DMS79 treated with DMSO at 0.1 percent for 48 hours (cell line): ENCODE data around the gene CEACAM5.
"Not testable (repeated sequence)": the region's sequence is repeated elsewhere in the genome, so short reads cannot be mapped to it uniquely, and the experiment has no call there.

Experiments used
- DNase-seq: peaks from one replicate; lab custom pipeline; 2025; lab: John Stamatoyannopoulos, UW

Gene CEACAM5

DNA sequence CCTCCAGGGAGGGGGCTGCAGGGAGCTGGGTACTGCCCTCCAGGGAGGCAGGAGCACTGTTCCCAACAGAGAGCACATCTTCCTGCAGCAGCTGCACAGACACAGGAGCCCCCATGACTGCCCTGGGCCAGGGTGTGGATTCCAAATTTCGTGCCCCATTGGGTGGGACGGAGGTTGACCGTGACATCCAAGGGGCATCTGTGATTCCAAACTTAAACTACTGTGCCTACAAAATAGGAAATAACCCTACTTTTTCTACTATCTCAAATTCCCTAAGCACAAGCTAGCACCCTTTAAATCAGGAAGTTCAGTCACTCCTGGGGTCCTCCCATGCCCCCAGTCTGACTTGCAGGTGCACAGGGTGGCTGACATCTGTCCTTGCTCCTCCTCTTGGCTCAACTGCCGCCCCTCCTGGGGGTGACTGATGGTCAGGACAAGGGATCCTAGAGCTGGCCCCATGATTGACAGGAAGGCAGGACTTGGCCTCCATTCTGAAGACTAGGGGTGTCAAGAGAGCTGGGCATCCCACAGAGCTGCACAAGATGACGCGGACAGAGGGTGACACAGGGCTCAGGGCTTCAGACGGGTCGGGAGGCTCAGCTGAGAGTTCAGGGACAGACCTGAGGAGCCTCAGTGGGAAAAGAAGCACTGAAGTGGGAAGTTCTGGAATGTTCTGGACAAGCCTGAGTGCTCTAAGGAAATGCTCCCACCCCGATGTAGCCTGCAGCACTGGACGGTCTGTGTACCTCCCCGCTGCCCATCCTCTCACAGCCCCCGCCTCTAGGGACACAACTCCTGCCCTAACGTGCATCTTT is 7.8 kb upstream of the CEACAM5 start:
- no peak for DNase-seq

DNA sequence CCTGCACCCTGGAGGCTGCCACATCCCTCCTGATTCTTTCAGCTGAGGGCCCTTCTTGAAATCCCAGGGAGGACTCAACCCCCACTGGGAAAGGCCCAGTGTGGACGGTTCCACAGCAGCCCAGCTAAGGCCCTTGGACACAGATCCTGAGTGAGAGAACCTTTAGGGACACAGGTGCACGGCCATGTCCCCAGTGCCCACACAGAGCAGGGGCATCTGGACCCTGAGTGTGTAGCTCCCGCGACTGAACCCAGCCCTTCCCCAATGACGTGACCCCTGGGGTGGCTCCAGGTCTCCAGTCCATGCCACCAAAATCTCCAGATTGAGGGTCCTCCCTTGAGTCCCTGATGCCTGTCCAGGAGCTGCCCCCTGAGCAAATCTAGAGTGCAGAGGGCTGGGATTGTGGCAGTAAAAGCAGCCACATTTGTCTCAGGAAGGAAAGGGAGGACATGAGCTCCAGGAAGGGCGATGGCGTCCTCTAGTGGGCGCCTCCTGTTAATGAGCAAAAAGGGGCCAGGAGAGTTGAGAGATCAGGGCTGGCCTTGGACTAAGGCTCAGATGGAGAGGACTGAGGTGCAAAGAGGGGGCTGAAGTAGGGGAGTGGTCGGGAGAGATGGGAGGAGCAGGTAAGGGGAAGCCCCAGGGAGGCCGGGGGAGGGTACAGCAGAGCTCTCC is 6.9 kb upstream of the CEACAM5 start:
- no peak for DNase-seq

DNA sequence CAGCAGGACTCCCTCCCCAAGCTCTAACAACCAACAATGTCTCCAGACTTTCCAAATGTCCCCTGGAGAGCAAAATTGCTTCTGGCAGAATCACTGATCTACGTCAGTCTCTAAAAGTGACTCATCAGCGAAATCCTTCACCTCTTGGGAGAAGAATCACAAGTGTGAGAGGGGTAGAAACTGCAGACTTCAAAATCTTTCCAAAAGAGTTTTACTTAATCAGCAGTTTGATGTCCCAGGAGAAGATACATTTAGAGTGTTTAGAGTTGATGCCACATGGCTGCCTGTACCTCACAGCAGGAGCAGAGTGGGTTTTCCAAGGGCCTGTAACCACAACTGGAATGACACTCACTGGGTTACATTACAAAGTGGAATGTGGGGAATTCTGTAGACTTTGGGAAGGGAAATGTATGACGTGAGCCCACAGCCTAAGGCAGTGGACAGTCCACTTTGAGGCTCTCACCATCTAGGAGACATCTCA is 6.2 kb upstream of the CEACAM5 start:
- no peak for DNase-seq

DNA sequence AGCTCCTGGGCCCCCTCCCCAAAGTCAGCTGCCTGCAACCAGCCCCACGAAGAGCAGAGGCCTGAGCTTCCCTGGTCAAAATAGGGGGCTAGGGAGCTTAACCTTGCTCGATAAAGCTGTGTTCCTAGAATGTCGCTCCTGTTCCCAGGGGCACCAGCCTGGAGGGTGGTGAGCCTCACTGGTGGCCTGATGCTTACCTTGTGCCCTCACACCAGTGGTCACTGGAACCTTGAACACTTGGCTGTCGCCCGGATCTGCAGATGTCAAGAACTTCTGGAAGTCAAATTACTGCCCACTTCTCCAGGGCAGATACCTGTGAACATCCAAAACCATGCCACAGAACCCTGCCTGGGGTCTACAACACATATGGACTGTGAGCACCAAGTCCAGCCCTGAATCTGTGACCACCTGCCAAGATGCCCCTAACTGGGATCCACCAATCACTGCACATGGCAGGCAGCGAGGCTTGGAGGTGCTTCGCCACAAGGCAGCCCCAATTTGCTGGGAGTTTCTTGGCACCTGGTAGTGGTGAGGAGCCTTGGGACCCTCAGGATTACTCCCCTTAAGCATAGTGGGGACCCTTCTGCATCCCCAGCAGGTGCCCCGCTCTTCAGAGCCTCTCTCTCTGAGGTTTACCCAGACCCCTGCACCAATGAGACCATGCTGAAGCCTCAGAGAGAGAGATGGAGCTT is 4.7 kb upstream of the CEACAM5 start:
- DNase-seq: no peak

DNA sequence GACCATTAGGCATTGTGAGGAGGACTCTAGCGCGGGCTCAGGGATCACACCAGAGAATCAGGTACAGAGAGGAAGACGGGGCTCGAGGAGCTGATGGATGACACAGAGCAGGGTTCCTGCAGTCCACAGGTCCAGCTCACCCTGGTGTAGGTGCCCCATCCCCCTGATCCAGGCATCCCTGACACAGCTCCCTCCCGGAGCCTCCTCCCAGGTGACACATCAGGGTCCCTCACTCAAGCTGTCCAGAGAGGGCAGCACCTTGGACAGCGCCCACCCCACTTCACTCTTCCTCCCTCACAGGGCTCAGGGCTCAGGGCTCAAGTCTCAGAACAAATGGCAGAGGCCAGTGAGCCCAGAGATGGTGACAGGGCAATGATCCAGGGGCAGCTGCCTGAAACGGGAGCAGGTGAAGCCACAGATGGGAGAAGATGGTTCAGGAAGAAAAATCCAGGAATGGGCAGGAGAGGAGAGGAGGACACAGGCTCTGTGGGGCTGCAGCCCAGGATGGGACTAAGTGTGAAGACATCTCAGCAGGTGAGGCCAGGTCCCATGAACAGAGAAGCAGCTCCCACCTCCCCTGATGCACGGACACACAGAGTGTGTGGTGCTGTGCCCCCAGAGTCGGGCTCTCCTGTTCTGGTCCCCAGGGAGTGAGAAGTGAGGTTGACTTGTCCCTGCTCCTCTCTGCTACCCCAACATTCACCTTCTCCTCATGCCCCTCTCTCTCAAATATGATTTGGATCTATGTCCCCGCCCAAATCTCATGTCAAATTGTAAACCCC is 2.8 kb upstream of the CEACAM5 start:
- no peak for DNase-seq

DNA sequence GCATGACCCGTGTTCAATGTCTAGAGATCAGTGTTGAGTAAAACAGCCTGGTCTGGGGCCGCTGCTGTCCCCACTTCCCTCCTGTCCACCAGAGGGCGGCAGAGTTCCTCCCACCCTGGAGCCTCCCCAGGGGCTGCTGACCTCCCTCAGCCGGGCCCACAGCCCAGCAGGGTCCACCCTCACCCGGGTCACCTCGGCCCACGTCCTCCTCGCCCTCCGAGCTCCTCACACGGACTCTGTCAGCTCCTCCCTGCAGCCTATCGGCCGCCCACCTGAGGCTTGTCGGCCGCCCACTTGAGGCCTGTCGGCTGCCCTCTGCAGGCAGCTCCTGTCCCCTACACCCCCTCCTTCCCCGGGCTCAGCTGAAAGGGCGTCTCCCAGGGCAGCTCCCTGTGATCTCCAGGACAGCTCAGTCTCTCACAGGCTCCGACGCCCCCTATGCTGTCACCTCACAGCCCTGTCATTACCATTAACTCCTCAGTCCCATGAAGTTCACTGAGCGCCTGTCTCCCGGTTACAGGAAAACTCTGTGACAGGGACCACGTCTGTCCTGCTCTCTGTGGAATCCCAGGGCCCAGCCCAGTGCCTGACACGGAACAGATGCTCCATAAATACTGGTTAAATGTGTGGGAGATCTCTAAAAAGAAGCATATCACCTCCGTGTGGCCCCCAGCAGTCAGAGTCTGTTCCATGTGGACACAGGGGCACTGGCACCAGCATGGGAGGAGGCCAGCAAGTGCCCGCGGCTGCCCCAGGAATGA is 1.5 kb upstream of the CEACAM5 start:
- DNase-seq: peak; percentile 86

DNA sequence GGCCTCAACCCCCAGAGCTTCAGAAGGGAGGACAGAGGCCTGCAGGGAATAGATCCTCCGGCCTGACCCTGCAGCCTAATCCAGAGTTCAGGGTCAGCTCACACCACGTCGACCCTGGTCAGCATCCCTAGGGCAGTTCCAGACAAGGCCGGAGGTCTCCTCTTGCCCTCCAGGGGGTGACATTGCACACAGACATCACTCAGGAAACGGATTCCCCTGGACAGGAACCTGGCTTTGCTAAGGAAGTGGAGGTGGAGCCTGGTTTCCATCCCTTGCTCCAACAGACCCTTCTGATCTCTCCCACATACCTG is 969 bp upstream of the CEACAM5 start:
- no peak for DNase-seq

DNA sequence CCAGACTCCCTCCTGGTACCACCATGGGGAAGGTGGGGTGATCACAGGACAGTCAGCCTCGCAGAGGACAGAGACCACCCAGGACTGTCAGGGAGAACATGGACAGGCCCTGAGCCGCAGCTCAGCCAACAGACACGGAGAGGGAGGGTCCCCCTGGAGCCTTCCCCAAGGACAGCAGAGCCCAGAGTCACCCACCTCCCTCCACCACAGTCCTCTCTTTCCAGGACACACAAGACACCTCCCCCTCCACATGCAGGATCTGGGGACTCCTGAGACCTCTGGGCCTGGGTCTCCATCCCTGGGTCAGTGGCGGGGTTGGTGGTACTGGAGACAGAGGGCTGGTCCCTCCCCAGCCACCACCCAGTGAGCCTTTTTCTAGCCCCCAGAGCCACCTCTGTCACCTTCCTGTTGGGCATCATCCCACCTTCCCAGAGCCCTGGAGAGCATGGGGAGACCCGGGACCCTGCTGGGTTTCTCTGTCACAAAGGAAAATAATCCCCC is 505 bp upstream of the CEACAM5 start:
- DNase-seq: no peak

DNA sequence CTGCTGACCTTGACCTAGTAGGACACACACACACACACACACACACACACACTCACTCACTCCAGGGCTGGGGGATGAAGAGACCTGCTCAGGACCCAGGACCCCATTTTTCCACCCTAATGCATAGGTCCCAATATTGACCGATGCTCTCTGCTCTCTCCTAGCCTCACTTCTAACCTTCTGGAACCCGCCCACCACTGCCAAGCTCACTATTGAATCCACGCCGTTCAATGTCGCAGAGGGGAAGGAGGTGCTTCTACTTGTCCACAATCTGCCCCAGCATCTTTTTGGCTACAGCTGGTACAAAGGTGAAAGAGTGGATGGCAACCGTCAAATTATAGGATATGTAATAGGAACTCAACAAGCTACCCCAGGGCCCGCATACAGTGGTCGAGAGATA is 1.1 kb downstream of the CEACAM5 start:
- DNase-seq: not testable (repeated sequence)

DNA sequence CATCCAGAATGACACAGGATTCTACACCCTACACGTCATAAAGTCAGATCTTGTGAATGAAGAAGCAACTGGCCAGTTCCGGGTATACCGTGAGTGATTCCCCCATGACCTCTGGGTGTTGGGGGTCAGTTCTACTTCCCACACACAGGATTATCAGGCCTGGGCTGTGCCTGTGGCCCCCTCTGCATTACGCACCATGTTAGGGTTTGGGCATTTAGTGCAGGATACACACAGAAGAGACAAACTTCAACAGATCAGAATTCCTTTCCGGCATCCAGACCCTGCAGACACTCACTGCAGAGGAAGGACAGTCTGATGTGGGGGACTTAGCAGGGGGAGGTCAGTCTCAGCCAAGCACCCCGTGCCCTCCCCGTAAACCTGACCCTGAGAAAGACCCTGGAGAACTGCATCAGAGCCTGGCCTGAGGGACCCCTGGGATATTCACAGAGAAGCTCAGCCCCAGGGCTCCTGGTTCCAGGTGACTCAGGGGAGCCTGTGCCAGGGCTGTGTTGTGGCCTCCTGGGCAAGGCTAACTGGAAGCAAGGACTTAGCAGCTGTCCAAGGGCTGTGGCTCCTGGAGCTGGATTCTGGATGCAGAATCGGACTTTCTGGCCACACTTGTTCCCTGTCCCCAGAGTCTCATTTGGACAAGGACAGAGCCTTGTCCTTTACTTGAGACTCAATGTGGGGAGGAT is 1.7 kb downstream of the CEACAM5 start:
- DNase-seq: no peak

DNA sequence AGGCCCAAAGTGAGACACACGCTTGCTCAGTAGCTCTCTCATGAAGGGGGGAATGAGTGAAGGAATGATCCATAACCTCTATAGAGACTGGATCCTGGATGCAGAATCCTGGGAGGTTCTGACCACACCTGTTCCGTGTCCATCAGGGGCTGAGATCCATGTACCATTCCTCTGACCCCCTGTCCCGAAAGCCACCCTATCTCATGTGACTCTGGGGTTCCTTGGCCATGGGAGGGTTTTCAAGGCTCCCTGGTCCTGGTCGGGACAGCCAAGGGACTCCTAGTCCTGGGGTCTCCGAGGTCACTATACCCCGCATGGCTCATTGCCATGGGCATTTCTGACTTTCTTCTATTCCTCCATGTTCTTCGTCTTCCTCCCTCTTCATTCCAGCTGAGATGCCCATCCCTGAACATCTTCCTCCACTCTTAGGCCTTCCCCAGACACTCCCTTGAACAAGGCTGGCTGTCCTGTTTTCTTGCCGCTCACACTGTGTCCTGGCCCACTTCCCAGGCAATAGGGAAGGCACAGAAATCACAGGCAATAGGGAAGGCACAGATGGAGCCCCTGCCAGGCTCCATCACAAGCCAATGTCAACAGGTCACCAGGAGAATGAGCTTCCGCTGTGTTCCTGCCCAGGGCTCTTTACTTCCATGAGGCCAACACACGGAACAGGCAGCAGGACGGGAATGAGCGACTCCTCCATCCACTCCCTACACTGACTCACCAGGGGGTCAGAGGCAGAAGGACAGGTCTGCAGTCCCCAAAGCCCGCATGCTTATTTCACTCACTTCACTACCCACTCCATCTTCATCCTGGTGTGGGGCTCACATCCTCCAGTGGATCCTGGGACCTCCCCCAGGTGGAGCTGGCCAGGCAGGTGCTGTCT is 3.2 kb downstream of the CEACAM5 start:
- no peak for DNase-seq

DNA sequence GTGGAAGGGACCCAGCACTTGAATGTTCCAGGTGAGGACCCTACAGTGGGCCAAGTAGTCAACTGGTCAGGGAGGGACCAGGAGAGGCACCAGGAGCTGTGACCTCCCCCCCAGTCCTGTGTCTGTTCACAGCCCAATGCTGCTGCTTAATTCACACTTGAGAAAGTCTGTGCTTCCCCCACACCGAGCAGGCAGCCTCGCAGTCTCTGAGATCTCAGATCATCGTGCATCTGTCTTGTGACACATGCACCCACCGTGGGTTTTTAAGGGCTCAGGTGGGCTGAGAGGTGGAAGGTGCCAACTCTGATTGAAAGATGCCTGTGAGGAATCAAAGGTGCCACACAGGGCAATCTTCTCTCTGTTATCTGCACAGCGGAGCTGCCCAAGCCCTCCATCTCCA is 6.2 kb downstream of the CEACAM5 start:
- no peak for DNase-seq

DNA sequence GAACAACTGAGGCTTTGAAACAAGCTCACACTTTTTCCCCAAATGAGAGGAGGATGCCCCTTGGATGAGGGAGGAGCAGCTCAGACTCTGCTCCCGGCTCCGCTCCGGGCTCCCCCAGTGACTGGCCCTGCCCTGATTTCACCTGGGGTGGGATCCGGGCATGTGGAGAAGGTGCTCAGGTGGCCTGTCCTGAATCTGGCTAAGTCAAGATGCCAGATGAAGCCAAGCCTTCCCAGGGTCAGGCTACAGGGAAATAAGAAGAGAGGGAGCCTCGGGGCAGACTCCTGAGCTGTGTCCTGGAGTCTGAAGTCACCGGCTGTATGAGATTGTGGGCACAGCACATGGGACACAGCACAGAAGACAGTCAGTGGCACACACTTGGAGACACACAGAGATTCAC is 10.3 kb downstream of the CEACAM5 start:
- DNase-seq: no peak

DNA sequence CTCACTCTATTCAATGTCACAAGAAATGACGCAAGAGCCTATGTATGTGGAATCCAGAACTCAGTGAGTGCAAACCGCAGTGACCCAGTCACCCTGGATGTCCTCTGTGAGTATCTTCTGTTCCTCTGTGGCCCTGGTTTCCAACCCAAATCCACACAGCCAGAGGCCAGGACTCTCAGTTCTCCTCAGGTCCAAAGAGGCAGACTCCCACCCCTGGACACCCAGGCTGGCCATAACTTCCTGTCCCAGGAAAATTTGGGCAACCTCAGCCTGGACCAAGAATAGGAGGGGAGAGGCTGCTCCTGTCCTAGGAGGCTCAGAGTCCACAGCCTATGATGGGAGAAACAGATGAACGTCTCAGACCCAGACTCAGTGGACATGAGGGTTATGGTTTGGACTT is 11.7 kb downstream of the CEACAM5 start:
- no peak for DNase-seq

DNA sequence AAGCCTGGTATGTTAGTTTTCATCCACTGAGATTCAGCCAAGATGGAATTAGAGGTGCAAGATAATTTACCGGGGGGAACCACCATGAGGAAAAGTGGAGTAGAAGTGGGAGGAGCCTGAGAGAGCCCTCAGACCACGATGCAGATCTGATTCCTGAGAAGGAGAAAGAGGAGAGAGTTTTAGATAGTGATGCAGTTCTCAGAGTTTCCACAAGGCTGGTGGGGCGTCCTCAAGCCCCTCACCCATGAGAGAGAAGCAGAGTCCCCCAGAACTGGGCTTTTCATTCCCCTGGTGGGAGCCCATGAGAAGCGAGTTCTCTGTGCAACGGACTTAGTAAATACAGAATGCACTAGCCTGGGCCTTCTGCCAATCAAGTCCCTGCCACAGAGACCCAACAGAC is 18.1 kb downstream of the CEACAM5 start:
- DNase-seq: no peak

DNA sequence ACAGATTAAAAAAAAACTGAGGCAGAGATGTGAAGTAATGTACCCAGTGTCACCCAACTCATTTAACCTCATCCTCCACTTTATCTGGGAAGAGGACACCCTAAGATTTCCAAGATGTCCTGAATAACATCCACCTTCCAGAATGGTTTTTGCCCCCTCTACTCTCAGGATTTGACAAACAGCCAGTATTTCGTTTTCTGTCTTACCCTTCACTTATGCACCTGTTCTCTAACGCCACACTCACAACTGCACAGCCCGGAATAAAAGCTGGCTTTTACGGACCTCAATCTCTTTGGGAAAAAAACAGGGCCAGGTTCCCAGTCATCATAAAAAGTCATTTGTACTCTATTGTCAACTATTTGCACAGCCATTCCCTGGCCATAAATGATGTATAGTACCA is 25.7 kb downstream of the CEACAM5 start:
- DNase-seq: peak; percentile 86

DNA sequence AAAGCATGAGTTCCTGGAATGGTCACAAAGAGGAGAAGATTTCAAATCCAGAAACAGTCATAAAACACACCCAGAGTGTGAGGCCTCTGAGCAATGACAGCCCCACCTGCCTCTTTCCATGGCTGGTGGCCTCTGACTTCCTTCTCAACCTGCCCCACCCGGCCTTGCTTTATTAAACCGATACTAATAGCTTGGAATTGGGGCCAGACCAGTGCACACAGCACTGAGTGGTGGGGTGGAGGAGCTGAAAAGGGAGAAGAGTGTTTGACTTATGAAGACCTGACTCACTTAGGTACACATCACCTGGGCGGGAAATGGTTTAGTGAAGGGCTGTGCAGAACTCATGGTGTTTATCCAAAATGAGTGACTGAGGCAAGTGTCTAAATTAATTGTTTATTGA is 26.2 kb downstream of the CEACAM5 start:
- peak; percentile 86 for DNase-seq

DNA sequence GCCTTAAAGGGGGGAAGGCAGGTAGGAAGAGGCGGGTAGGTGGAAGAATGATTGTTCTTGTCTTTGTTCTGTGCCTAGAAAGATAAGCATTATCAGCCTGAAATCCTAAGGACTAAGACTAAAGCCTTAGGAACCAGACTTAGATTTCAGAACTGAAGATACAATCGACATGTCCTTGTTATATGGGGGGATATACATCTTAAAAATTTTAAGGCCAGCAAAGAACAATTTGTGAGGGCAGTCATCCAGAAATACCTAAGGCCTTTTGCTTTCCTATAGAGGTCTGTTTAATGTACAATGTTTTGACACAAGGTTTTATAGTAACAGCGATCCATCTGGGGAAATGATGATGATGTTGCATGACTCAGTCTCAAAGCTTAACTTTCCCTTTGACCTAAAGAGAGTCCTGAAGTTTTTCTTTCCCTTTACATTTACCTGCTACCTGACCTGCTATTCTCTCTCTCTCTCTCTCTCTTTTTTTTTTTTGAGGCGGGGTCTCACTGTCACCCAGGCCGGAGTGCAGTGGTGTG is 26.7 kb downstream of the CEACAM5 start:
- no peak for DNase-seq

DNA sequence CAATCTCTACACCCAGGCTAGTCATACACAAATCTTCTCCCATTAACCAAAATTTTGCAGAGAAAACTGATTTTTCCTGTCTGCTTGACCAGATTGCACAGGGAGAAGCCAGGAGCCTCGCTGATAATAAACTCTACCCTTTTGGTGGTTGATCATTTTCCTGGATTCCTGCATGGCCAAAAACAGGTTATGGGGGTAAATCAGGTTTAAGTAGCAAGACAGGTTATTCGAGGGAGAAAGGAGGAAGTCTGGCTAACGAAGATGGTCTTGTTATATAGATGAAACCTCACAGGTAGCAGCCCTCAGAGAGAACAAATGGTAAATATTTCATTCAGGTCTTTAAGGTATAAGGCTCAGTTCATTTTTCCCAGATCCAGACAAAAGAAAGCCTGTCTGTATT is 30.9 kb downstream of the CEACAM5 start:
- no peak for DNase-seq
